ENCODE results near the gene SNX18.

- no peak for TF ChIP-seq CTCF (conservative IDR thresholded peaks at IDR 0.05; ENCODE audit: low read length)
- TF ChIP-seq EZH2phosphoT487 (IDR thresholded peaks at IDR 0.05; ENCODE audit: borderline replicate concordance, low read depth, low read length), result no peak
Observed at GRCh38 chr5:54524082-54524481, 6.5 kb downstream of the SNX18 start.
